ENCODE measurements around the gene GNB1L.

- TF ChIP-seq MAX (IDR thresholded peaks at IDR 0.05; ENCODE audit: low read depth, low read length) (no peak), HDAC2 (IDR thresholded peaks at IDR 0.05) (no peak)
Observed at GRCh38 chr22:19757140-19757984, 97.3 kb downstream of the GNB1L start.

Measured in GM12878 (cell line).